ENCODE data around the gene ITGA4.

The ITGA4 gene

DNA sequence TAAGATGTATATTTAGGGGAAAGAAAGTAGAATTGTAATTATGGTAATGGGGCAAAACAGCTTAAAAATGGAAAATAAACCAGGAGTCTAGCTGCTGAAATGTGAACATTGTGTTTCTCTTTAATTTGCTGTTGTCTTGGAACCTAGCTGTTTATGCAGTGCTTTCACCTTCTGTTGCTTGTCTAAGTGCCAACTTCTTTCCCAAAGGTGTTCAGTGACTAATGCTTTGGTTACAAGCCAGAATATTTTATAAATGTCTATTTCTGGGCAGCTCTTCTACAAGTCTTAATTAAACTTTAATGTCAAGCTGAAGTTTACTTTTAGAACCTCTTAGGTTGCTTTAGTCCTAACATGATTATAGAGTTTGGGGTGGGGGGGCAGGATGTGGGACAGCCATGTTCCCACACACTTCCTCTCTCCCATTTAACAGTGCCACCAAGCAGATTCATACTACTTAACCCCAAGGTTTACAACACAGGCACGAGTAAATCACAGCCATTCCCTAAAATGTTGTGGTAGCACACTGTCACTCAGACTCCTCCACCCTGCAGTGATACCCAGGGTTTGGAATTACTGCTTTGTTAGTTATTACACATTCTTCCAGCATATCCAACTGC lies 60.6 kb downstream of the ITGA4 start:
- DNase-seq, result peak; percentile 44

DNA sequence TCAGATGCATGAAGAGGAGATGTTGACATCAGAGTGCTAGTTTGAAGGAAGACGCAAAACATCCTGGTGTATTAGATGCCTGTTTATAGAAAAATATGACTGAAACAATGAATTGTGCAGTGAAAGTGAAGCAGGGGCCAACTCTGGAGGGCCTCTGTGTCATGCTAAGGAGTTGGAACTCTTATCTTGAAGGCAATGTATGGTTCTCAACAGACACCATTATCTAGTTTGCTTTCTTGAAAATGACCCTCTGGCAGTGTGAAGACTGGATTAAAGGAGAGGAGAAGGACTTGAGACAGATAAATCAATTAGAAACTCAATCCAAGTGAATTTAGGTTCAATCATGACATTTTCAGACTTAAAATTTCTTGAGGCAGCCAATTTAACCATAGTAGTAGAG lies 63.1 kb downstream of the ITGA4 start:
- no peak for DNase-seq

DNA sequence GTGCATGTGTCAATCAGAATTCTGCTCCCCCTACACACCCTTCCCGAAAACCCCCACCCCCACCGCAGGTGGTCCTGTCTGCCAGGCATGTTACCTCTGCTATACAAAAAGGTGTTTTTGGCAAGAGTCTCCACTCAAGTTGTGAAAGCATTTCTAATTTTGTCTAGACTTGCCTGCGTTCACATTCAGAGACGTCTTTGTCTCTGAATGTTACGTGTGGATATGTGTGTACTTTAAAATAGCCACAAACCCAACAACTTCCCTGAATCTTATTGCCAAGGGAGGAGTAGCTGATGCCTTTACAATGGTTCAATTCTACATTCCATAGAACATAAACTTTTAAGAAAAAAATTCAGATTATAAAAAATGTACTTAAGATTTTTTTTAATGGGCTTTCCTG lies 66.6 kb downstream of the ITGA4 start:
- DNase-seq, result no peak

- no peak for DNase-seq
These were observed 68.8 kb downstream of the ITGA4 start for GRCh38 chr2:181526014-181526413.

DNA sequence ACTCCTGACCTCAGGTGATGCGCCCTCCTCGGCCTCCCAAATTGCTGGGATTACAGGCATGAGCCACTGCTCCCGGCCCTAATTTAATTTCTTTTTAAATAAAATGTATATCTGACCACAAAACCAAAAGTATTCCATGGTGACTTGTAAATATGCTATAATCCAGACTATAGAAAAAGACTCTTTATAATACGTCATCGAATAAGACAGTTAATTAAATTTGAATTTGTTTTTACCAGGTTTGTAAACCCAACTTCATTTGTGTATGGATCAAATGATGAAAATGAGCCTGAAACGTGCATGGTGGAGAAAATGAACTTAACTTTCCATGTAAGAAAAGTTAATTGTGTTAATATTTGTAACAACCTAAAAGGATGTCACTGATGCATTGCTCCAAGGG lies 69.9 kb downstream of the ITGA4 start:
- no peak for DNase-seq

DNA sequence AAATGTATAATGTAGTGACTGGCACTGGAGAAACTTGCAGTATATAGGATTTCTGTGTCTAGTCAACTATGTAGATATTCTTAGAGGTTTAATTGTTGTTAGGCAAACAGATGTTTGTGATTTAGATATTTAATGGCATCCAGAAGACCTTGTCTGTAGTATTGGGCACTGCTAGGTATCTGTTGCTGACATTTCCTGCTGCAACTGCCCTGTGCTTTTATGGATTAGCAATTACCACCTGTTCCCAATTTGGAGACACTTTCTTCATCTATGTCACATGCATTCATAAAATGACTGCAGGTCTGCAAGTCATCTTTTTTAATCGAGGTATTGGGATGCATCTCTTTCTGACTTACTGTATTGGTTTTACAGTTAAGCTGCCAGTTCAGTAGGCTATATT lies 71.3 kb downstream of the ITGA4 start:
- DNase-seq, result no peak

DNA sequence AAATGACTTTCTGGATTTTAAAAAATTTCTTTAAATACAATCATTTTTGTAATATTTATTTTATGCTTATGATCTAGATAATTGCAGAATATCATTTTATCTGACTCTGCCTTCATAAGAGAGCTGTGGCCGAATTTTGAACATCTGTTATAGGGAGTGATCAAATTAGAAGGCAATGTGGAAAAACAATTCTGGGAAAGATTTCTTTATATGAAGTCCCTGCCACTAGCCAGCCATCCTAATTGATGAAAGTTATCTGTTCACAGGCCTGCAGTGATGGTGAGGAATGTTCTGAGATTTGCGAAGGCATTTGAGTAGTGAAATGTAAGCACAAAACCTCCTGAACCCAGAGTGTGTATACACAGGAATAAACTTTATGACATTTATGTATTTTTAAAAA lies 79.5 kb downstream of the ITGA4 start:
- no peak for DNase-seq

DNA sequence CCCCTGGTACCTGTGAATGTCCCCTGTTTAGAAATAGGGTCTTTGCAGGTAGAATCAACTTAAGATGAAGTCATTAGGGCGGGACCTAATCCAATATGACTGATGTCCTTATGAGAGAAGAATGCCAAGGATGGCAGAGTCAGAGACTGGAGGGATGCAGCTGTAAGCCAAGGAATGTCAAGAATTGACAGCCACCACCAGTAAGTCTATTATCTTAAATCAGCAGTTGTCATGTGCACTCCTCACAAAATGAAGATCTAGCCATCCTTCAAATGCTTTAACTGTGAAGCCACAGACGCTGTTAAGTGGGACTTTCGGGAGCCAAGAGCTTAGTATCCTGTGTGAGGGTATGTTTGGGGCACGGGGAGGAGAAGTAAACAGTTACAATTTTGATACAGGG lies 83.2 kb downstream of the ITGA4 start:
- DNase-seq, result no peak

GRCh38 chr2:181542170-181542569 lies 85.0 kb downstream of the ITGA4 start:
- DNase-seq, result no peak

GRCh38 chr2:181546086-181546485 lies 88.9 kb downstream of the ITGA4 start:
- DNase-seq, result no peak

DNA sequence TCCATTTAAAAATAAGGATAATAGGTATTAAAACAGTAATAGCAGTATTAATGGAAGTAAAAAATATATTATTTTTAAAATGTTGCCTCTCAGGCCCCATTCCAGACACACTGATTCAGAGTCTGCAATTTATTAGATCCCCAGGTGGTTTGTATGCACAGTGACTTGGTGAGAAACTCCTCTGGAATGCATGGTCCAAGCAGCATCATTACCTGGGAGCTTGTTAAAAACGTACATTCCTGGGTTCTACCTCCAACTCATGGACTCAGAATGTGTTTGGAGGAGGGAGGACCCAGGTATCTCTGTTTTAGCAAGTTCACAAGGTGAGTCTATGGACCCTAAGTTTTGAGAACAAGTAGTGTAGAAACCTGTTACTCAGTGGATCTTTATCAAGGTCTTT lies 95.6 kb downstream of the ITGA4 start:
- DNase-seq, result no peak

DNA sequence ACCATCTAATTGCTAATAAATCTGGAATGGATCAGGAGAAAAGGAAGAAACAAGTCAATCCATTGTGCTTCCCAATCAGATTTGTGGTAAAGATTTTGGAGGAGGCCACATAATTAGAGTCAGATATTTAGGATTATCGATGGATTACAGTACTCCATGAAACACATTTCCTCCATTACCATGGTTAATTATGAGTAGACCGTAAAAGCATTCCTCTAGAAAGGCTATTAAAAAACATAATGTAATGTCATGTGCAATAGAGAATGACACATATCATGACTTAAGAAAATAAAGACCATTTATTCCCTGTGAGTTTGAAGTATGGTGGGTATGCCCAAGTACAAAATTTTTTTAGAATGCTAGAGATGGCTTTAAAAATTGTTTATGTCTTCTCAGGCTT lies 96.1 kb downstream of the ITGA4 start:
- DNase-seq, result no peak

GRCh38 chr2:181554061-181554830 lies 97.1 kb downstream of the ITGA4 start:
- no peak for DNase-seq

DNA sequence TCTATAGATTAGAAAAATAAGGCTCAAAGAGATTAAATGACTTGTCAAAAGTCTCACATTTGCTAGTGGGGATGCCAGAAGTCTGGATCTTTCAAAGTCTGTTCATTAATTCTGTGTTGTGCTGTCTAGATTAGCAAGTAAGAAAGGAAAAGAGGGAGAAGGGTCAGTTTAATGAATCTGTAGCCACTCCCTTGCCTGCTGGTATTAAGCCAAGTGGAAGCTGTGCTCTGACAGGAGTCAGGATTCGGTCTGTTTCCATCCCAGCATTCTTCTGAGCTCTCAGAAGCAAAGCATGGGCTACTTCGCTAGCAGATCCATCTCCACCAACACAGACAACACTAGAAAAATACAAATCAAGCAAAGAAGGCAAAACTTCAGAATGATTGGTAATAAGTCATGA lies 101.2 kb downstream of the ITGA4 start:
- DNase-seq, result no peak

- no peak for DNase-seq
These were observed 106.0 kb downstream of the ITGA4 start for GRCh38 chr2:181563101-181563692.

DNA sequence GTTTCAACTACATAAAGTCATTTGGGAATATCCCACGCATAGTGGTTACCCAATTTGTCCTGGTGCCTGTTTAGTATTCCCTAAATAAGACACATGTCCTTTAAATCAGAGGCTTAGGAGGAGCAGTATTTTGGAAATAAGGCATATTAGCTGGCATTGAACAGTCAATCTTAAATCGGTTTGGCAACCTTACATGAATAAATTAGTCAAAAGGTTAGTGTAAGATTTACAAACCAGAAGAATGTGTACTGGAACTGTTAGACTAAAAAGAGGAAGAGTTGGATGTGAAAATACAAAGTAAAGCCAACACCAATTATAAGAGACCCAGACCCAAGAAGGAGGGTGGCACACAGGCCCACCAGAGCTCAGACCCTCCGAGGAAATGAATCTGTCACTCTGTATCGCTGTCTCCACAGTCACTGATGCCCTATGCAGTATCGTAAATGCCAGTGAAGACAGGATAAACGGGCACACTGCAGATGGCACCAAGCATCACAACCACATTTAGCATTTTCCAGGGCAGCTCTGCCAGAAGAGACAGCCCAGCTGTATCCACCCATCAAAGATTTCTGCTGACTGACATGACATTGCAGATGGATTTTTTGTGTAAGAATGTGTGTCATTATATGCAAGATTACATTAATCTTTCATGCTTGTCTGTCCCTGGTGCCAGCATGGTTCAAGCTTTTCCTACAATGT lies 109.3 kb downstream of the ITGA4 start:
- DNase-seq, result no peak

DNA sequence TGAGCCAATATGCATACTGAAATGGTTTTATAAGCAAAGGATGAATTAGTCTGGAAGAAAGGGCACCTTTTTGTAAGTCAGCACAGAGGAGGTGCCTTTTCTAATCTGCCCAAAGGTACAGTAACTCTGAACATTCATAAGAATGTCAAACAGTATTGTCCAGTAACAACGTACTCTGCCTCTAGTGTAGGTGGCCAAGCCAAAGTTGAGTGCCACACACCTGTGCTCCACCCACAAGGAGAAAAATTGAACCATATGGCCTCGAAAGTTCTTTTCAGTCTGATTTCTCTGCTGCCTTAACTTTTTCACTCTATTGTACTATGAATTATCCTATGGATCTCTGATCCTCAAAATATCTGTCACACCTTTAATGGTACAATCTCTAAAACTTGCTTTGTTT lies 112.9 kb downstream of the ITGA4 start:
- DNase-seq, result no peak

- no peak for DNase-seq
These were observed 113.9 kb downstream of the ITGA4 start for GRCh38 chr2:181570833-181571661.

DNA sequence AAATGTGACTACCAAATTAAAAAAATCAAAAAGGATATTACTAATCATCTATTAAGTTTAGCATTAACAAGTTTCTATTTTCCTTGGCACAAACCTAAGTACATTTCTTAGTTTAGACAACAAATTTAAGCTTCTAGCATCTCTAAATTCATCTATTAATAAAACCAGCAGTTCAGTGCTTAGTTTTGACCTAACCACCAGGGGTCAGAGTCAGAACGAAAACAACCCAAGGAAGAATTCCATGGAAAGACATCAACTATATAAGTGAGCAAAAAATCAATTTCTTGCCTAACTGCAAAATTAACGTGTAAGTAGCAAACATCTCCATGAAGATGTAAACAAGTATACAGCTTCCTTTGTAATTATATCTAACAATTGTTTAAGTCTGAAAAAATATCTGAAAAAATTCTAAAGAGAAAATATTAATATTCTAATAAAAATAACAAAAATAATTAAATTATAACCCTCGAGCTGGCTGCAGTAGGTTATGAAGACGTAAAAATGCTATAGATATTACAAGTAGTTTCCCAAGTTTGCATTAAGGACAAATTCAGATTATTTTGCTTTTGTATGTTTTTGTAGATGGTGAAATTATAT lies 116.1 kb downstream of the ITGA4 start:
- peak; percentile 7 for DNase-seq

DNA sequence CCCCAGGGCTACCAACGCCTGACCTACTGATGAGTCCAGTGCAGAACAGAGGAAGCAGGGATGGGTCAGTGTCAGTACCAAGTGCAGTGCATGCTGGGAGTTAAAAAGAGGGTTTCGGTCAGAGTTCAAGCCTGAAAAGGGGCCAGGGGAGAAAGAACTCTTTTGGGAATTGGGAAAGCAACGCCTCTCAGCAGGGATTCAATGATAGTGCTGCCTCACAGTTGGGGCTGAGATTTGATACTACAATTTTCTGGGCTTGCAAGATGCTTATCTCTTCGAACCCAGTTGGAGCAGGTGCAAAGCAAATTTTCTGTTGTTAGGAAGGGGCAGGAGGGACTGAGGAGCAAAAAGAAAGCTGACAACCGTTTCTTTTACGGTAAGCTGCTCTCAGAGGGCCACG lies 117.1 kb downstream of the ITGA4 start:
- DNase-seq, result no peak

DNA sequence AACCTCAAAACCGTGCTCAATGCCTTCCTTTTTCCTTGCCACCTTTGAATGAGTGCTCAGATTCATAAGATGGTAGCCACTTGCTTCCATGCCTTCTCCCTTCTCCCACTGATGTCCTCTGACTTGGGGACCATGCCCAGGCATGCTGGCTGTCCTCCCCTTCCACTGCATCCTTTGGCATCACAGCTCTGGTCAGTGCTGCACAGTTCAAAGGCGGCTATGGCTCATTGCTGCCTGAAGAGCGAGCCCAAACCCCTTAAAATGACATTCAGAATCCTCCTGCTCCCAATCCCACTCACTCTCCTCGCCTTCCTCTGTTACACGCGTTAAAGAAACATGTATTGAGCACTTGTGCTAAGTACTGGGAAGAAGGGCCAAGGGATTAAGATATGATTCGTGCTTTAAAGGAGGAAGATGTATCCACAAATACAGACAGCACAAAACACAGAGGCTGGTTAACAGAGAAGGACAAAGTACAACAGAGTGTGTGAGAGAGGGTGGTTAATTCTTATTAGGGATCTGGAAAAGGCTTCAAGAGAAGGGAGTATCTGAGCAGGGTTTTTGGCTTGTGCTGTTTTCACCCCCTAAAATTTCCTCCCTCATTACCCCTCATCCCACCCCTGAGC lies 118.0 kb downstream of the ITGA4 start:
- DNase-seq, result no peak

- no peak for DNase-seq
These were observed 118.5 kb downstream of the ITGA4 start for GRCh38 chr2:181575650-181576025.

All from CD4-positive, alpha-beta T cell treated with Interleukin-6 for 4 hours (primary cell).